GM19467 (cell line): ENCODE results near the gene CSRP1.

Source experiments
- ATAC-seq: cut with Tn5 transposase; IDR thresholded peaks from one replicate; pipeline ENCODE4 v1.9.1; 2021; ENCODE audit warnings: mild to moderate bottlenecking, moderate library complexity; ENCODE audit not compliant: unreplicated experiment

Gene CSRP1

DNA sequence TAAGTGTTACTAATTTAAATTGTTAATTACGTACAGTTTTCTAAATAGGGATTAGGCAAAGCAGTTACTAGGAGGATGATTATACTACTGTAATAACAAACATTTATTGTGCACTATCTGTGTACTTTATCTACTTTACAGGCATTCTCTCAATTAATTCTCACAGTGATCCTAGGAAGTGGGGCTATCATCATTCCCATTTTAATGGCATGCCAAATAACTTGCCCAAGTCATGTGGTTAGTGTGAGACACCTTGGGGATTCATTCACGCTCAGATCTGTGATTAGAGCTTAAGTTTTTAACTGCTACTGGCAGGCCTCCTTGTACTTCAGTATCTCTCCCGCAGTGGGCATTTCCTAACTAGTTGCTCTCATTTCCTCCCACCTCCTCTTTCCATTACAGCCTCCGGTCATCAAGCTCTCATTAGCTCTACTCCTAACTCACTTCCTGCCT lies 49.4 kb downstream of the CSRP1 start:
- ATAC-seq: no peak

DNA sequence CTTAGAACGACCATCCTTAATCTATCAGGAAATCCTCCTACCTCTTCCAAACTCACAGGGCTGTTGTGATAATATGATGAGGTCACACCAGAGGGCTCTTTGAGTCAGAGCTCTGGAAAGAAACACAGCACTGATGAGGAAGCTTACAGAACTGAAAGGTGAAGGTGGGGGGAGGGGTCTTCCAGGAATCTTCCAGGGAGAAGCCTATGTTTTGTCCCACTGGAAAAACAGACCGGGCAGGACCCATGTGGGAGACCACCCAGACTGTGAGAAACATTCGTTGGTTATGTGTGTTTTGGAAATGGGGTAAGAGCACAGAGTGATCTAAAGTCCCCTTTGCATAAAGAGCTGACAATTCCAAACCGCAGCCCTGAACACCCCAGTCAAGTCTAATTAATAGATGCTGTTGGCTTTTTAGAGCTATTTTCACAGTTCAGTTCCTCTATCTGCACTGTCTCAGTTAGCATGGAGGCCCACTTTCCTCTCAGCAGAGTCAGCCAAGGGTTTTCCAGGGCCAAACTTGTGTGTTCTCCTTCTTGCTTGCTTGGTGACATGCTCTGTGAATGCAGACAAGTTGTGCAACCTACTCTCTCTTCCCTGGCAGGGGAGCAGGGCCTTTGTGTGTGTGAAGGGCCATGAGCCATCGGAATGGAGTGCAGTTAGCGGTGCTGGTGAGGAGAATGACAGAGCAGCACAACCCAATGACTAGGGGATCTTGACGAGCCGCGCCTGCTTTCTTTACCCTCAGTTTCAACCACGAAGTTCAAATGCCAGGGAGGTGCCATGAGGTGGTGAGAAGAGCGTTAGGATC lies 50.2 kb downstream of the CSRP1 start:
- ATAC-seq: no peak

DNA sequence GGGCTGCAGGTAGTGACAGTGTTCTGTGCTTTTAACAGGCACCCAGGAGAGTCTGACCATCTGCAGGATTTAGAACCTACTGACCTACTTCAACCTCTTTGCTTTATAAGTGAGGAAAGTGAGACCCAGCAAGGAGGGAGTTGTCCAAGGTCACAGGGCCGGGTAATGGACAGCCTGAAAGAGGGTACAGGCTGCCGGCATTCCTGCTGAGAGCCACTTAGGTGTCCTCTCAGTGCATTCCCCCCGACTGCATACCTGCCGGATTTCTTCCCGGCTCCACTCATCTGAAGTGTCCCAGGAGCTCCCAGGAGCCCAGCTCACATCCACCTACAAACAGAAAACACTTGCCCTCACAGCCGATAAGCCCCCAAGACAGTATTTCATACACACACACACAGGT lies 51.8 kb downstream of the CSRP1 start:
- ATAC-seq: no peak

DNA sequence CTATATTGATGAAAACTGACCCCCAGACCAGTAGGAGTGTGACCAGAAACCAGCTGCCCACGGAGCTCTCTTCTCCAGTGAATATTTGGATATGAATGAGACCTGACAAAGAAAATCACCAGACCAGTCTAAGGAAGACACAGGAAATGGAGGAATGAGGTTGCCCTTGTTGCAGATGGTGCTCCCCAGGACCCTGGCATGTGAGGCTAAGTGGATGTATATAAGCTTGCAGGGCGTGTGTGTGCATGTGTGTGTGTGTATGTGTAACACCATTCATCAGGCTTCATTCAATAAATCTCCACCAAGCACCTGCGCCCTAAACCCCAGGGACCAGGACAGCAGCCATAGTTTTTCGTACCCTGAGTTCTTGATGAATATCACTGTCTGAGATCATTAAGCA lies 52.3 kb downstream of the CSRP1 start:
- no peak for ATAC-seq

DNA sequence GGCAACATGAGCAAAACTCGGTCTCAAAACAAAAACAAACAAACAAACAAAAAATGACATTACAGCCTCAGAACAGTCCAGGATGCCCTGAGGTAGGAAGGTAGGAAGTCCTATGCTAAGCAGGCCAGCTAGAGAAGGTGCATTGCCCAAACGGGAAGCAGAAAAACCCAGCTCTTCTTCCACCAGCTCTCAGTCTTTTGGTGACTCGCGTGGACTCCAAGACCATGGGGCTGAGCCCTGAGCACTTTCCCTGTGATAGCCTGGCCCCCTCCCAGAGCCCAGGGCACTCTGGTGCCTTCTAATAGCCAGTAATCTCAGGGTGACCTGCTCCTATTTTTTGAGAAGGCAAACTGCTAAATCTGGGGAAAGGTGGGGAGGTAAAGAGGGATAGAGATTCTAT lies 54.1 kb downstream of the CSRP1 start:
- ATAC-seq: no peak

DNA sequence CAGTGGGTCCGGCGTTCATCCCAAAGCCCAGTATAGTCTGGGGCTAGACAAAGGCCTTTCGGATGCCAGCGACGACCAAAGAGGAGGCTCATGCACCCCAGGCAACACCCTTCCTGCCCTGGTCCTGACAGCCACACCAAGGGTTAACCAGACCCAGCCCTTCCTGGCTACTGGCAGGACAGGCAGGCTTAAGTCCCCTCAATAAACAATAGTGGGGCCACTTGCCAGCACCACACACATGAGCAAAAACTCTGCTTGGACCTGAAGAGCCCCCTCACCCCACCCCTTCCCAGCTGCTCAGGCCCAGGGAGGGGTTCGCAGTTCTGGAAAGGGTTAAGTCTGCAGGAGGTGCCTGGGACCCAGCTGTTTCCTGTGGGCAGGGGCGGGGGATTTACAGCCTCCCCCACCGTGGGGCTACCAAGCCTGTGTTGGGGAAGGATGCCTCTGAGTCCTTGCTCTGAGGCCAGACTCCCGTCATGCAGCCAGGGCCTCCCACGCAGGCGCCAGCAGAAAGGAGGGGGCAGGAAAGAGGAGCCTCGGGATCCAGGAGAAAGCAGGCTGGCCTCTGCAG lies 56.1 kb downstream of the CSRP1 start:
- no peak for ATAC-seq

DNA sequence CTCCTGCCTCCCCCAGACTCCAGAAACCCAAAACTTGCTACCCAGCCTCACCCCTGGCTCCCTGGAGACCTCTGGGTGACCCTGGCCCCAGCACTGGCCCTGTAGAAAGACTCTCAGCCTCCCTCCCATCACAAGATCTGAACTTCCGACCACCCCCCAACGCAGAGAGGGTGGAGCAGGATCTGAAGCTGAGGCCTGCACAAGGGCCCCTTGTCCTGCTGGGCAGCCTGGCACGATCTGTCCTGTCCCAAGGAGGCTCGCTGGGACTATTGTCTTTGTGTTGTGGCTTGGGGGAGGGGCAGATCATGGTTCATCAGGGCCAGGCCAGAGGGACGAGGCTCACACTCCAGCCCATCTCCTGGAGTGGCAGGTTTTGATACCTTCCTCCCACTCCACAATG lies 57.9 kb downstream of the CSRP1 start:
- no peak for ATAC-seq

DNA sequence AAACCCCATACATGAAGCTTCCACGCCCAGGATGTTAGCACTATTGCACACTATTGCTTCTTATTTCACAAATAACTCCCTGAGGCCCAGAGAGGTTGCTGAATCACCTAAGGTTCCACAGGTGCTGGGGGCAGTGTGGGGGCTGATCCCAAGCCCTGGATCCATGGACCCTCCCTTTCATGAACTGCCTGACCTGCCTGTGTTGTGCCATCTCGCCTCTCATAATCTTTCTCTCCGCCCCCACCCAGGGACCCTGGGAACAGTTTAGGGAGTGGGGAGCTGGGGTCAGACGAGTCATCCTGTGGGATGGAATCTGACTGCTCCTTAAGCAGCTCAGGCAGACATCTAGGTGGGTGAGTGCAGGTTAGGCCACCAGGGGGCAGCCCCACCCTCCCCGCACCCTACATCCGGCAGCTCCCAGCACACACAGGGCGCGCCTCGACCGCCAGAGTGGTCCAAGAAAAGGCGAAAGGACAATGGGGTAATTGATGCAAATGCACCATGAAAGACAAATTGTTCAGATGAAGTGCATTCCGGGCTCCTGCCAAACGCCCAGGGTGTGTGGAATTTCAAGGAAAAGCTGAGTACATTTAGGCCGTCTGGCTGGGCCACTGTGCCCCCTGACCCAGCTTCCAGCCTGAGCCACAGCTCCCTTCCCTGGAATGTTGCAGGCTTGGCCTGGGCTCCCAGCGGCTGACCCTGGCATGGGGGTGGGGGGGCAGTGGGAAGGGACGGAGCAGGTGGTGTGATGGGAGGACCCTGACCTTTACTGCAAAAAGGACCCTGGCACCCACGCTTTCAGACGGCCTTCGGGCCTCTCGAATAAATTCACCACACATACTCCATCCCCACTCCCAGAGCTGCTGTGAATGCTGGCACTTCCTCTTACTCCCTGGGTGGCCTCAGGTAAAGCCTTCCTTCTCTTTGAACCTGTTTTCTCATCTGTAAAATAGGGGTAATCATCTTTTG lies 58.7 kb downstream of the CSRP1 start:
- ATAC-seq: peak; percentile 84

DNA sequence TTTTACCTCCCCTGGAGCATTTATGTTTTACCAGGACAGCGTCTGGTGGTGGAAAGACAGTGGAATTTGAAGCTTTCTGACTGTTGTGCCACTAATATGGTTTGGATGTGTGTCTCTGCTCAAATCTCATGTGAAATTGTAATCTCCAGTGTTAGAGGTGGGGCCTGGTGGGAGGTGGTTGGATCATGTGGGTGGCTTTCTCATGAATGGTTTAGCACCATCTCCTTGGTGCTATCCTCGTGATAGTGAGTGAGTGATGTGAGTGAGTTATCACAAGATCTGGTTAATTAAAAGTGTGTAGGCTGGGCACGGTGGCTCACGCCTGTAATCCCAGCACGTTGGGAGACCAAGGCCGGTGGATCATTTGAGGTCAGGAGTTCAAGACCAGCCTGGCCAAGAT lies 61.6 kb downstream of the CSRP1 start:
- ATAC-seq: no peak

DNA sequence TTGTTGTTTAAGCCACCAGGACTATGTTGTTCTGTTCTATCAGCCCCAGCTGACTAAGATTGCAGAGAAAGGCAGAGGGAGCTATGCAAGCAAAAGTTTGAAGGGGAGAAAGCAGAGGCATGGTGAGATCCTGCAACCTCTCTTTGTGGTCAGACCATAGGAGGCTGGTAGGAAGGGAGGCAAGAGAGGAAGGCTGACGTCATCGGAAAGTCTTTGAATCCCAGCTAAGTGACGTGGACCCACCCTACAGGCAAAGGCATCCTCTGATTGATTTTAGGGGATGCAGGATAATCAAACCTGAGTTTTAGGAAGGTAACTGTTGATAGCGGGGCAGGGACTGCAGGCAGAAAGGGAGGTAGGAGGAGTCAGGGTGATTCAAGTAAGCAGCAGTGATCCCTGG lies 62.1 kb downstream of the CSRP1 start:
- no peak for ATAC-seq

DNA sequence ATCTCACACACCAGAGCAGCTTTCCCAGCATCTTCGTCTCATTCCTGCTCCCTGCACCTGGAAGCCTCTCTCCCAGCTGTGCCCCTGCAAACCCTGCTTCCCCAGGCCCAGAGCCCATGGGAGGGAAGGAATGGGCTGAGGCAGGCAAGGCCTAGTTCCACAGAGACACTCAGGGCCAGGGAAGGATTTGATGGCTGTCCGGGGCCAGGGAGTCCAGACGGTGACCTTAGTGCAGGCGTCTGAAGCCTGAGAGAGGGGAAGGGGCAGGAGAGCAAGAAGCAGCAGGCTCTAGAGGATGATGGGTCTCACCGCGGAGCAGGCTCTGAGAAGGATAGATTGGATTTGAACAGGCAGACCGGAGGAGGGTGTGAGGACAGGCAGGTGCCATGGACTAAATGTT lies 63.2 kb downstream of the CSRP1 start:
- no peak for ATAC-seq

DNA sequence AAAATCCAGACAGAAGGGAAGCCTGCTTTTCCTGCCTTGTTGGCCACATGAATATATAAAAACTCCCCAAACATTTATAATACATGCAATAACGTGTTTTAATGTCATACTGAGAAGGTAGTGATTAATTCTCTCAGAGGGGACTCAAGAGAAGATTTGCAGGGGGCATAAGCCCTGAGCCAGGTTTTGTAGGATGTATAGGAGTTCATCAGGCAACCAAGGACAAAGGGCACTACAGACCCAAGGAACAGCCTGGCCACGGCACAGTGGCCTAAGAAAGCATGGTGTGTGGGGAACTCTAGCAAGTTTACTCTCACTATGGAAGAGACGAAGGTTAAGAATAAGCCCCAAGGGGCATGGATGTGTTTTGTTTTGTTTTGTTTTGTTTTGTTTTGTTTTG lies 70.0 kb downstream of the CSRP1 start:
- ATAC-seq: no peak

DNA sequence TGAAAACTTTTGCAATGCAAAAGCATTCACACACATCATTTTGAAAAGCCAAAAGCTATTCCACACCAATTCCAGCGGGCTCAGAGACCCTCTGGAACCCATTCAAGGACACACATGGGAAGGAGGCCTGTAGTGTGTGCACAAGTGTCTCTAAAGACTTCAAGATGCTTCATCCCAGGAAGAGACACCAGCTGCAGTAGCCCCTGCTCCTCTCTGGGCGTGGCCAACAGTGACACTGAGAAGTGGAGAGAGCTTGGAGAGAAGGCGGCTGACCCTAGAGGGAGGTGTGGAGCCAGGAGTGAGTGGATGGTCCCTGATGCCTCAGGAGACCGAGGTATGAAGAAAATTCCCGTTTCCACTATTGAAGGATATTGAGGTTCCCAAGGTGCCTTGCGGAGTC lies 70.5 kb downstream of the CSRP1 start:
- no peak for ATAC-seq

DNA sequence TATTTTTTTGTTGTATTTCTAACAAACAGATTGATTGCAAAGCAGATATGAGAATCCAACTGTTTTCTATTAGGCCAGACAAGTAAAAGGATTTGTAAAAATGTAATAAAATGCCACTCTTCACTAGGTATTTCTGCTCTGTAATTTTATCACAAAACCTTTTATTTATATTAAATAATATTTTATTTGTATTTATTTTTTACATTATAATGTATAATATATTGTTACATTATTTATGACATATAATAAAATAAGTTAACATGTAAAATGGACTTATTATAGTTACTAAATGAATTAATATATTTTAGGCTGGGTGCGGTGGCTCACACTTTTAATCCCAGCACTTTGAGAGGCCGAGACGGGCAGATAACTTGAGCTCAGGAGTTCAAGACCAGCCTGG lies 72.7 kb downstream of the CSRP1 start:
- ATAC-seq: no peak

DNA sequence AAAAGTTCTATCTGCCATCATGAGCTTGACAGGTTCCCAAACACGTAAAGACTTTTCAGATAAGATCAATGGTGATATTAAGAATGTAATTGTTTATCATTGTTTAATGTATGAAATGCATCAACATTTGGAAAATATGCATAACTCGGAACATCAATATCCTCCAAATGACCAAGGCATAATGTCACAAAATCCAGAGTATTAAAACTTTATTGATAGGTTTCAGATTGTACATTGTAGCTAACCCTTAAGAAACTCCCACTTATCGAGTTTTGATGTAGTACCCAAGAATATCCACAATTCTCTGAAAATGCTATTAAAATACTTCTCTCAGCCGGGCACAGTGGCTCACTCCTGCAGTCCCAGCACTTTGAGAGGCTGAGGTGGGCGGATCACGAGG lies 73.3 kb downstream of the CSRP1 start:
- no peak for ATAC-seq
